Osteoblast (primary cell): ENCODE measurements around the gene IDUA. TPM values are rescaled to one million over a fixed set of nuclear protein-coding genes. Genes with fewer than 3 reads are reported as not detected.

Experiments
- DNase-seq: peaks from one replicate; pipeline ENCODE4 v3.0.0; 2011; ENCODE audit warnings: low spot score, mixed read lengths; ENCODE audit not compliant: insufficient read length; ENCODE audit errors: missing footprints
- H2AFZ ChIP-seq: 2 replicates; pipeline ENCODE4 v1.6.0; 2011; ENCODE audit warnings: mild to moderate bottlenecking, low read length
- H3K27ac ChIP-seq: 2 replicates; pipeline ENCODE4 v1.5.1; 2011; ENCODE audit warnings: mild to moderate bottlenecking, low read depth, low read length, moderate library complexity
- H3K27me3 ChIP-seq: 2 replicates; pipeline ENCODE4 v1.6.0; 2012; ENCODE audit warnings: mild to moderate bottlenecking, control low read depth, inconsistent platforms, low read length, moderate library complexity; ENCODE audit not compliant: insufficient read depth
- H3K36me3 ChIP-seq: 2 replicates; pipeline ENCODE4 v1.5.1; 2011; ENCODE audit warnings: mild to moderate bottlenecking, low read length, control low read depth, moderate library complexity; ENCODE audit not compliant: insufficient read depth
- H3K4me1 ChIP-seq: 2 replicates; pipeline ENCODE4 v1.5.1; 2011; ENCODE audit warnings: mild to moderate bottlenecking, low read length, control low read depth, moderate library complexity; ENCODE audit not compliant: insufficient read depth
- H3K4me2 ChIP-seq: 2 replicates; pipeline ENCODE4 v1.6.0; 2011; ENCODE audit warnings: mild to moderate bottlenecking, low read length; ENCODE audit not compliant: insufficient read depth
- H3K4me3 ChIP-seq: fragments of 200-600 bp; sonication (generic); 3 replicates; pipeline ENCODE4 v1.5.1; 2012; ENCODE audit warnings: mild to moderate bottlenecking, low read length, inconsistent platforms; ENCODE audit not compliant: insufficient read depth
- H3K79me2 ChIP-seq: 2 replicates; pipeline ENCODE4 v1.6.0; 2012; ENCODE audit warnings: mild to moderate bottlenecking, low read length, control low read depth, inconsistent platforms; ENCODE audit not compliant: insufficient read depth
- H3K9me3 ChIP-seq: 2 replicates; pipeline ENCODE4 v1.5.1; 2011; ENCODE audit warnings: low read depth, low read length, control low read depth
- H4K20me1 ChIP-seq: 2 replicates; pipeline ENCODE4 v1.6.0; 2012; ENCODE audit warnings: mild to moderate bottlenecking, low read length, control low read depth; ENCODE audit not compliant: insufficient read depth
- CTCF ChIP-seq: IDR thresholded peaks from 2 replicates; pipeline ENCODE4 v1.5.1; 2011; ENCODE audit warnings: mild to moderate bottlenecking, low read depth, low read length, moderate library complexity; ENCODE audit errors: extremely low read depth
- total RNA-seq: library from RNA; depleted of rRNA; stranded (reverse); fragments of >200 nt; gene quantifications from 2 replicates; pipeline ENCODE4 v1.2.3, GENCODE V29; 2012

The IDUA gene
- total RNA-seq, 1 donor: 26.4 TPM

DNA sequence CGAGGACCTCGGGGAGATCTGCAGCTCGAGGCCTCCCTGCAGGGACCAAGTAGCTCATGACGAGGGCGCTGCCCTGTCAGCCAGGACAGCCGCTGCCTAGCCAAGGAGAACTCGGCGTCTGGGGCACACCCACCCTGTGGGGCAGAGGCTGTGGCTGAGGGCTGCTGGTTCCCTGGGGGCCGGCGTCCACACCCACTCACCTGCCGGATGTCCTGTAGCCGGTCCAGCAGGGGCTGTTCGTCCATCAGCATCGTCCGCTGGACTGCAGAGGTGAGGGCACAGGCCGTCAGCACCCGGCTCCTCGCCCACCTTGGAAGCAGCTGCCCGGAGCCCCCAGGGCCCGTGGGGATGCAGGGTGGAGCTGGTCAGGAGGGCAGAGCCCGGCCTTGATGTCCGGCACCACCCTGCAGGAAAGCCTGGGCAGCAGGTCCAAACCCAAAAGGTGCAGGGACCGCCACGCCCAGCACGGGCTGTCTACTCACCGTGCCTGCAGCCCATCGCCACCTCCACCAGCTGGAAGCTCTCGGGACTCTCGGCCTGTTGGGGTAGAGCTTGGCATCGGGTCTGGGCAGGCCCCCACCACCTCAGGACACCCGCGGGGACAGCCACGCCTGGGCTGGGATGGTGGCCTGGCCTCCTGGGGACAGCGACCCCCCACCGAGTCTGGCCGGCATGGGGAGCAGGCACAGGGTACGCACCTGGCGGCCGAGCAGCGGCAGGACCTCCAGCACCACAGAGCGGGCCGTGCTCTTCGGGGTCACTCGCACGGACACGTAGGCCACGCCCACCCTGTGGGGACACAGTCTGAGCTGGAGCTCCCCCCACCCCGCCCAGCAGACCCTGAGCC is 20.4 kb upstream of the IDUA start:
- TF ChIP-seq CTCF: no peak
- H3K4me2 ChIP-seq: no peak overlapping the region

GRCh38 chr4:967113-968104 is 19.4 kb upstream of the IDUA start:
- Histone ChIP-seq H3K36me3 (peaks cover 10% of the 10 kb centered on the region), H3K9me3 (no peaks in the 10 kb centered on the region), H3K79me2 (peaks cover 21% of the 10 kb centered on the region), H3K4me3 (no peak overlapping the region), H4K20me1 (peaks cover 28% of the 10 kb centered on the region), H3K27ac (no peak overlapping the region), H3K27me3 (no peaks in the 10 kb centered on the region), H2AFZ (no peak overlapping the region), H3K4me2 (no peak overlapping the region), H3K4me1 (peaks cover 7% of the 10 kb centered on the region)
- peak; percentile 84 for DNase-seq
- no peak for TF ChIP-seq CTCF

More for the DNA sequence above, 20.4 kb upstream of the IDUA start:
- Histone ChIP-seq H3K27me3 (no peaks in the 10 kb centered on the region), H3K9me3 (no peaks in the 10 kb centered on the region), H3K4me1 (no peaks in the 10 kb centered on the region), H3K79me2 (peaks cover 13% of the 10 kb centered on the region), H4K20me1 (peaks cover 19% of the 10 kb centered on the region), H3K36me3 (peaks cover 10% of the 10 kb centered on the region), H3K4me3 (no peak overlapping the region), H2AFZ (no peak overlapping the region), H3K27ac (no peak overlapping the region)
- peak; percentile 84 for DNase-seq

GRCh38 chr4:968221-968620 is 18.6 kb upstream of the IDUA start:
- no peaks in the 10 kb centered on the region for H3K9me3 ChIP-seq
- H4K20me1 ChIP-seq: peaks cover 30% of the 10 kb centered on the region
- H3K4me1 ChIP-seq: peaks cover 9% of the 10 kb centered on the region
- H3K27ac ChIP-seq: no peak overlapping the region
- H2AFZ ChIP-seq: no peak overlapping the region
- no peak for TF ChIP-seq CTCF
- H3K36me3 ChIP-seq: peaks cover 10% of the 10 kb centered on the region
- no peaks in the 10 kb centered on the region for H3K27me3 ChIP-seq
- H3K79me2 ChIP-seq: peaks cover 21% of the 10 kb centered on the region
- no peak overlapping the region for H3K4me3 ChIP-seq
- H3K4me2 ChIP-seq: no peak overlapping the region
- DNase-seq: peak; percentile 93
